ENCODE results near the gene NUP214.

DNA sequence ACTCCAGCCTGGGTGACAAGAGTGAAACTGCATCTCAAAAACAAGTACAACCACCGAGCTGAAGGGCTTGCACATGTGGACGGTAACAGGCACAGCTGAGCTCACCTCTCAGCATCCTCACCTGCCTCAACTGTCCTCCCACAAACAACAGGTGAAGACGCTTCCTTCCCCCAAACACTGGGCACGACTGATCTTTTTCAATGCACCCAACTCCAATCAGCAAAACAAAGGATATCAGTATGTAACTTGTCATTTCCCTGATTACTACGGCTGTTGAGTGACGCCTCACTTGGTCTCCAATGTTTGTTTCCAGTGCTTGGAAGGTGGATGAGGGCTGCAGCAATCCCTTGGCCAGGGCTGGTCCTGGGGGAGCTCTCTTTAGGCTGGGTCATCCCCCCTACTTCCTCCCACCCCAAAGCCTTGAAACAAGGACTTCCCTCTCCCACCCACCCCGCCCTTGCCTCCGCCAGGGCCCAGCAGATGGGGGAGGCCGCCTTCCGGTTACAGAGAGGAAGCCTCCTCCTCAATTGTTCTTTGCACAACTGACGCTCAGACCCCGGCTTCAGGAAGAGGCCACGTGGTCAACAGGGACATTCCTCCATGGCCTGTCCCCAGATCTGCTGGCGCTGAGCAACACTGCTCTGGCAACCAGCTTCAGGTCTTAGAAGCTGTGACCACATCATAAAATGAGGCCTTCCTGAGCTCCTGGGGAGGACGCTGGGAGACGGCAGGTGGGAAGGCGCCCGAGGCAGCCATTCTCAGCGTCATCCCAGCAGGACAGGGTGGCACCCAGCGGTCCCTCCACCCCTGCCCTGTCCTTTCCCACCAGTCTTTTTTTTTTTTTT is 145.0 kb downstream of the NUP214 start:
- TF ChIP-seq, protein P1, sequence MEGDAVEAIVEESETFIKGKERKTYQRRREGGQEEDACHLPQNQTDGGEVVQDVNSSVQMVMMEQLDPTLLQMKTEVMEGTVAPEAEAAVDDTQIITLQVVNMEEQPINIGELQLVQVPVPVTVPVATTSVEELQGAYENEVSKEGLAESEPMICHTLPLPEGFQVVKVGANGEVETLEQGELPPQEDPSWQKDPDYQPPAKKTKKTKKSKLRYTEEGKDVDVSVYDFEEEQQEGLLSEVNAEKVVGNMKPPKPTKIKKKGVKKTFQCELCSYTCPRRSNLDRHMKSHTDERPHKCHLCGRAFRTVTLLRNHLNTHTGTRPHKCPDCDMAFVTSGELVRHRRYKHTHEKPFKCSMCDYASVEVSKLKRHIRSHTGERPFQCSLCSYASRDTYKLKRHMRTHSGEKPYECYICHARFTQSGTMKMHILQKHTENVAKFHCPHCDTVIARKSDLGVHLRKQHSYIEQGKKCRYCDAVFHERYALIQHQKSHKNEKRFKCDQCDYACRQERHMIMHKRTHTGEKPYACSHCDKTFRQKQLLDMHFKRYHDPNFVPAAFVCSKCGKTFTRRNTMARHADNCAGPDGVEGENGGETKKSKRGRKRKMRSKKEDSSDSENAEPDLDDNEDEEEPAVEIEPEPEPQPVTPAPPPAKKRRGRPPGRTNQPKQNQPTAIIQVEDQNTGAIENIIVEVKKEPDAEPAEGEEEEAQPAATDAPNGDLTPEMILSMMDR (IDR thresholded peaks at IDR 0.05), result no peak
- no peak for TF ChIP-seq YY1 (IDR thresholded peaks at IDR 0.05; ENCODE audit: low read depth)
- TF ChIP-seq EP300 (IDR thresholded peaks at IDR 0.05; ENCODE audit: borderline replicate concordance in 1 of 2, low read depth in 1 of 2, low read length in 1 of 2), result no peak
- TF ChIP-seq, protein P2, sequence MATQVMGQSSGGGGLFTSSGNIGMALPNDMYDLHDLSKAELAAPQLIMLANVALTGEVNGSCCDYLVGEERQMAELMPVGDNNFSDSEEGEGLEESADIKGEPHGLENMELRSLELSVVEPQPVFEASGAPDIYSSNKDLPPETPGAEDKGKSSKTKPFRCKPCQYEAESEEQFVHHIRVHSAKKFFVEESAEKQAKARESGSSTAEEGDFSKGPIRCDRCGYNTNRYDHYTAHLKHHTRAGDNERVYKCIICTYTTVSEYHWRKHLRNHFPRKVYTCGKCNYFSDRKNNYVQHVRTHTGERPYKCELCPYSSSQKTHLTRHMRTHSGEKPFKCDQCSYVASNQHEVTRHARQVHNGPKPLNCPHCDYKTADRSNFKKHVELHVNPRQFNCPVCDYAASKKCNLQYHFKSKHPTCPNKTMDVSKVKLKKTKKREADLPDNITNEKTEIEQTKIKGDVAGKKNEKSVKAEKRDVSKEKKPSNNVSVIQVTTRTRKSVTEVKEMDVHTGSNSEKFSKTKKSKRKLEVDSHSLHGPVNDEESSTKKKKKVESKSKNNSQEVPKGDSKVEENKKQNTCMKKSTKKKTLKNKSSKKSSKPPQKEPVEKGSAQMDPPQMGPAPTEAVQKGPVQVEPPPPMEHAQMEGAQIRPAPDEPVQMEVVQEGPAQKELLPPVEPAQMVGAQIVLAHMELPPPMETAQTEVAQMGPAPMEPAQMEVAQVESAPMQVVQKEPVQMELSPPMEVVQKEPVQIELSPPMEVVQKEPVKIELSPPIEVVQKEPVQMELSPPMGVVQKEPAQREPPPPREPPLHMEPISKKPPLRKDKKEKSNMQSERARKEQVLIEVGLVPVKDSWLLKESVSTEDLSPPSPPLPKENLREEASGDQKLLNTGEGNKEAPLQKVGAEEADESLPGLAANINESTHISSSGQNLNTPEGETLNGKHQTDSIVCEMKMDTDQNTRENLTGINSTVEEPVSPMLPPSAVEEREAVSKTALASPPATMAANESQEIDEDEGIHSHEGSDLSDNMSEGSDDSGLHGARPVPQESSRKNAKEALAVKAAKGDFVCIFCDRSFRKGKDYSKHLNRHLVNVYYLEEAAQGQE (IDR thresholded peaks at IDR 0.05; ENCODE audit: low read depth, low read length), result no peak
- TF ChIP-seq, protein P3, sequence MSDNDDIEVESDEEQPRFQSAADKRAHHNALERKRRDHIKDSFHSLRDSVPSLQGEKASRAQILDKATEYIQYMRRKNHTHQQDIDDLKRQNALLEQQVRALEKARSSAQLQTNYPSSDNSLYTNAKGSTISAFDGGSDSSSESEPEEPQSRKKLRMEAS (IDR thresholded peaks at IDR 0.05; ENCODE audit: low read depth), result no peak

All from SK-N-SH (cell line).